ENCODE measurements around the gene SMG9. TPM values are rescaled to one million over a fixed set of nuclear protein-coding genes. Genes with fewer than 3 reads are reported as not detected.

The SMG9 gene
- total and polyA plus RNA-seq, 4 donors: 14.9 to 50.6 (median 30.2) TPM

DNA sequence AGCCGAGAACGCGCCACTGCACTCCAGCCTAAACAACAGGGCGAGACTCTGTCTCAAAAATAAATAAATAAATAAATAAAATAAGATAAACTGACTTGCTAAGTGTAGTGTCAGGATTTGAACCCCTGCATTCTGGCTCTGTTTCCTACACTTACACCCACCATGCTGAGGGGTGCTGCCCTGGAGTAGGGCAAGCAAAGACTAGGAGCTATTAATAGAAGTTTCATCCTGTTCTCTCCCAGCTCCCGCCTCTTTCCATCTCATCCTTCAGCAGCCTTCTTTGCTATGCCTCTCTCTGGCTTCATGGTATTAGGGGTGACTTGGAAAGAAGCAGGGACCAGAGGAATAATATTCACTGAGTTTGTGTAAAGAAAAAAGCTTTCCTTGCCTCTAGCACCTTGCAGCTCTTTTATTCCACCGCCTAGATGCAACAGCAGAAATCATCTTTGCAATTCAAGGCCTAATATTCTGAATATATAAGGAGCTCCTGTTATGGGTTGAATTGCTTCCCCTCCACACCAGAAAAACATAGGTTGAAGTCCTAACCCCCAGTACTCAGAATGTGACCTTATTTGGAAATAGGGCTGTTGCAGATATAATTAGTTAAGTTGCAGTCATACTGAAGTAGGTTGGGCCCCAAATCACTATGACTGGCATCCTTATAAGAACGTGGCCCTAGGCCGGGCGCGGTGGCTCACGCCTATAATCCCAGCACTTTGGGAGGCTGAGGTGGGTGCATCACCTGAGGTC is 76.1 kb downstream of the SMG9 start:
- no peaks in the 10 kb centered on the region for H3K4me1 ChIP-seq (ENCODE audit: control insufficient read depth in 1 of 2, insufficient read depth in 2 of 2, low read length in 2 of 2)
- intact Hi-C loops (cut with DNase I): no loop called here
- 86 to 89% methylated on average over 11 of the region's 11 CpGs for WGBS, 2 donors
- no peak for DNase-seq
- no peaks in the 10 kb centered on the region for H3K27me3 ChIP-seq (ENCODE audit: control insufficient read depth in 1 of 2, insufficient read depth in 2 of 2, low read length in 1 of 2)
- H3K27ac ChIP-seq (ENCODE audit: low read depth in 1 of 2, low read length in 2 of 2): no peak overlapping the region
- no peak for ATAC-seq (ENCODE audit: low FRiP score)
- H3K36me3 ChIP-seq (ENCODE audit: control insufficient read depth in 1 of 2, insufficient read depth in 2 of 2, low read length in 1 of 2): no peaks in the 10 kb centered on the region
- H3K9me3 ChIP-seq (ENCODE audit: control insufficient read depth, low read length): no peaks in the 10 kb centered on the region
- H3K4me3 ChIP-seq (ENCODE audit: low read length in 2 of 2): no peak overlapping the region

Other genes starting within 250 kb of the SMG9 start
- gene ETHE1, start 227.8 kb downstream of the SMG9 start, total RNA-seq: 10 to 100 TPM; 21.7 to 30.7 TPM
- gene ETHE1, start 227.8 kb downstream of the SMG9 start, polyA plus RNA-seq: 10 to 100 TPM; 44.3 to 47.1 TPM
- 1 to 10 TPM; 1.7 to 4.6 TPM for gene ZNF575, start 221.8 kb downstream of the SMG9 start, total RNA-seq
- gene ZNF575, start 221.8 kb downstream of the SMG9 start, polyA plus RNA-seq: 1 to 10 TPM in 1 of 2 donors, under 1 TPM in 1; 0.63 to 1.6 TPM
- 10 to 100 TPM; 22.3 to 30.2 TPM for gene XRCC1, start 179.4 kb downstream of the SMG9 start, total RNA-seq
- 10 to 100 TPM; 12.1 to 27.2 TPM for gene XRCC1, start 179.4 kb downstream of the SMG9 start, polyA plus RNA-seq
- gene PINLYP, start 179.2 kb downstream of the SMG9 start, total RNA-seq: 10 to 100 TPM in 1 of 2 donors, 1 to 10 TPM in 1; 8.2 to 10.1 TPM
- gene PINLYP, start 179.2 kb downstream of the SMG9 start, polyA plus RNA-seq: 10 to 100 TPM; 20.8 to 22.9 TPM
- 10 to 100 TPM; 20.3 to 25.5 TPM for gene IRGQ, start 158.8 kb downstream of the SMG9 start, total RNA-seq
- 1 to 10 TPM; 4.3 to 7.2 TPM for gene IRGQ, start 158.8 kb downstream of the SMG9 start, polyA plus RNA-seq
- 10 to 100 TPM; 12.0 to 14.5 TPM for gene ZNF576, start 158.4 kb downstream of the SMG9 start, total RNA-seq
- 10 to 100 TPM; 11.4 to 15.7 TPM for gene ZNF576, start 158.4 kb downstream of the SMG9 start, polyA plus RNA-seq
- under 1 TPM; 0.51 to 0.52 TPM for gene SRRM5, start 142.9 kb downstream of the SMG9 start, total RNA-seq
- under 1 TPM in 1 of 2 donors, not detected in 1; 0.69 TPM for gene SRRM5, start 142.9 kb downstream of the SMG9 start, polyA plus RNA-seq
- 10 to 100 TPM; 26.2 to 34.6 TPM for gene ZNF428, start 135.3 kb downstream of the SMG9 start, total RNA-seq
- gene ZNF428, start 135.3 kb downstream of the SMG9 start, polyA plus RNA-seq: 10 to 100 TPM; 37.1 to 54.2 TPM
- gene CADM4, start 115.1 kb downstream of the SMG9 start, total RNA-seq: 1 to 10 TPM; 2.9 to 6.5 TPM
- gene CADM4, start 115.1 kb downstream of the SMG9 start, polyA plus RNA-seq: 1 to 10 TPM; 3.1 to 8.1 TPM
- gene PLAUR, start 84.8 kb downstream of the SMG9 start, total RNA-seq: 10 to 100 TPM; 41.0 to 51.0 TPM
- 10 to 100 TPM; 20.5 to 22.3 TPM for gene PLAUR, start 84.8 kb downstream of the SMG9 start, polyA plus RNA-seq
- not detected for gene IRGC, start 38.9 kb downstream of the SMG9 start, total RNA-seq
- not detected for gene IRGC, start 38.9 kb downstream of the SMG9 start, polyA plus RNA-seq
- gene KCNN4, start 26.0 kb upstream of the SMG9 start, total RNA-seq: 1 to 10 TPM; 4.1 to 4.3 TPM
- gene KCNN4, start 26.0 kb upstream of the SMG9 start, polyA plus RNA-seq: 1 to 10 TPM; 1.5 to 8.6 TPM
- gene LYPD5, start 47.5 kb upstream of the SMG9 start, total RNA-seq: 1 to 10 TPM; 1.6 to 1.9 TPM
- under 1 TPM; 0.08 to 0.63 TPM for gene LYPD5, start 47.5 kb upstream of the SMG9 start, polyA plus RNA-seq
- 10 to 100 TPM; 12.0 to 15.2 TPM for gene ZNF283, start 72.4 kb upstream of the SMG9 start, total RNA-seq
- gene ZNF283, start 72.4 kb upstream of the SMG9 start, polyA plus RNA-seq: 1 to 10 TPM; 3.9 to 4.5 TPM
- 1 to 10 TPM; 1.6 to 4.2 TPM for gene ZNF404, start 129.0 kb upstream of the SMG9 start, total RNA-seq
- 1 to 10 TPM in 1 of 2 donors, under 1 TPM in 1; 0.90 to 1.6 TPM for gene ZNF404, start 129.0 kb upstream of the SMG9 start, polyA plus RNA-seq
- 10 to 100 TPM; 14.3 to 18.5 TPM for gene ZNF45, start 180.3 kb upstream of the SMG9 start, total RNA-seq
- 1 to 10 TPM; 3.4 to 9.0 TPM for gene ZNF45, start 180.3 kb upstream of the SMG9 start, polyA plus RNA-seq
- gene ZNF221, start 196.3 kb upstream of the SMG9 start, total RNA-seq: 1 to 10 TPM; 5.9 to 8.8 TPM
- 1 to 10 TPM; 1.2 to 3.8 TPM for gene ZNF221, start 196.3 kb upstream of the SMG9 start, polyA plus RNA-seq
- gene ZNF155, start 229.2 kb upstream of the SMG9 start, total RNA-seq: 10 to 100 TPM in 1 of 2 donors, 1 to 10 TPM in 1; 7.1 to 10.8 TPM
- 1 to 10 TPM; 6.0 to 9.0 TPM for gene ZNF155, start 229.2 kb upstream of the SMG9 start, polyA plus RNA-seq
- gene ZNF230, start 248.0 kb upstream of the SMG9 start, total RNA-seq: 1 to 10 TPM; 4.2 to 6.0 TPM
- 1 to 10 TPM in 1 of 2 donors, under 1 TPM in 1; 0.75 to 2.6 TPM for gene ZNF230, start 248.0 kb upstream of the SMG9 start, polyA plus RNA-seq

Measured in aorta (tissue), 5 donors.